ENCODE results near the gene SUSD3.

The SUSD3 gene

DNA sequence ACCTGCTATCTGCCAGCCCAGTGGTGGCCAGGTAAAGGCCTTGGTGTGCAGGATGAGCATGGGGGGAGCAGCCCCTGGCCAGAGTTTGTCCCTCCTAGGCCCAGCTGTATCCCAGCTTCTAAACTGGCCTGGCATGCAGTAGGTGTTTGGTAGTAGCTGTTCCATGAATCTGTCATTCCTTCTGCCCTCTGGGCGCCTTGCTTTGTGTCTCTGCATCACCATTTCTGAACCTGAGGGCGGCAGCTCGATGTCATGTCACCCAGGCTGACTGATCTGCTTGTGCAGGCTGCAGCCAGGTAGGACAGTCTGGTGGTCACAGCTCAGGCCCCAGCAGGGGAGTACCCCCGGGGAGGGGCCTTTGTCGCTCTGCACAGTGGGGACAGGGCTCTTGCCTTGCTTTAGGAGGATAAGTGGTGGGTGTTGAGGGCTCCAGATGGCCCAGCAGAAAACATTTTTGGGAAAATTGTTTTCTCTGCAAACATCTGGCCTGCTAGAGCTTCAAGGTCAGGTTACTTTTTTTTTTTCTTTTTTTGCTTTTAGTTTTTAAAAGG lies 4.6 kb upstream of the SUSD3 start:
- H3K4me1 ChIP-seq (ENCODE audit: control insufficient read depth, insufficient read depth, low read length, poor library complexity, severe bottlenecking): peaks cover 4% of the 10 kb centered on the region
- WGBS, 2 experiments (ENCODE audit: insufficient coverage in 2 of 2): 82 to 100% methylated on average over 4 to 5 of the region's 5 CpGs
- no peak overlapping the region for H3K4me3 ChIP-seq (ENCODE audit: extremely low read depth, insufficient read depth, low read length, poor library complexity, severe bottlenecking)
- H3K9me3 ChIP-seq (ENCODE audit: control insufficient read depth, low read length): no peaks in the 10 kb centered on the region
- no peaks in the 10 kb centered on the region for H3K36me3 ChIP-seq (ENCODE audit: control insufficient read depth, insufficient read depth, low read length)
- H3K27ac ChIP-seq (ENCODE audit: low read depth, low read length, severe bottlenecking): no peak overlapping the region

DNA sequence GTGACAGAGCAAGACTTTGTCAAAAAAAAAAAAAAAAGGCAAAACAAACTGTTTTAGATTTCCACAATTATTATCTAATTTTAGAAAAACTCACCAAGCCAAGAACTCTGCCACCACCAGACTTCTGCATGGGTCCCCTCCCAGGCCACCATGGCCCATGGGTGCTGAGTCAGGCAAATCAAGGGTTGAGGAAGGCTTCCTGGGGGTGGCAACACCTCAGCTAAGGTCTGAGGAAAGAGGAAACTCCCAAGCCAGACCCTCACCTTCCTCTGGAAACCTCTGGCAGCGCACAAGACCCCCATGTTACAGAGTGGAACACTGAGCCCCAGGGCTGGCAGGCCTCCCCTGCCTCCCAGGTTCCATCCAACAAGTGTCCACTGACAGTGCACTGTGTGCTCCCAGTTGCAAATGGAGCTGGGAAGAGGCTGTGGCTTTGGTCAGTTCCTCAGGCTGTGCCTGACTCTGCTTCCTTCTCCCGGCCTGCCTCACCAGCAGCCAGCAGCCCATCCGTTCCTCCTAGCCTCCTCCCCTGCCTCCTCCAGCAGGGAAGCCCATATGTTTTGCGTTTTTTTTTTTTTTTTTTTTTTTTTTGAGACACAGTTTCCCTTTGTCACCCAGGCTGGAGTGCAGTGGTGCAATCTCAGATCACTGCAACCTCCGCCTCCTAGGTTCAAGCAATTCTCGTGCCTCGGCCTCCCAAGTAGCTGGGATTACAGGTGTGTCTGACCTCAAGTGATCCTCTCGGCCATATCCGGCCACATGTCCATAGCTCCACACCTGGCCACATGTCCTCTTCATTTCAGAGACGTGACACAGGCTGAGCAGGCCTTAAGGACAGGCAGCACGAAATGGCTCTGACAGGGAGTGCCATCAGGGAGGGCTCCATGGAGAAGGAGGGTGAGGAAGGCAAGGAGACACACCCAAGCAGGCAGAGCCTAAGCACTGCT lies 3.5 kb upstream of the SUSD3 start:
- no peak overlapping the region for H3K27ac ChIP-seq (ENCODE audit: low read depth, low read length, severe bottlenecking)
- 84 to 89% methylated on average over 9 to 10 of the region's 11 CpGs for WGBS, 2 experiments (ENCODE audit: insufficient coverage in 2 of 2)
- no peaks in the 10 kb centered on the region for H3K36me3 ChIP-seq (ENCODE audit: control insufficient read depth, insufficient read depth, low read length)
- H3K4me1 ChIP-seq (ENCODE audit: control insufficient read depth, insufficient read depth, low read length, poor library complexity, severe bottlenecking): peaks cover 4% of the 10 kb centered on the region
- no peak overlapping the region for H3K4me3 ChIP-seq (ENCODE audit: extremely low read depth, insufficient read depth, low read length, poor library complexity, severe bottlenecking)
- H3K9me3 ChIP-seq (ENCODE audit: control insufficient read depth, low read length): no peaks in the 10 kb centered on the region

DNA sequence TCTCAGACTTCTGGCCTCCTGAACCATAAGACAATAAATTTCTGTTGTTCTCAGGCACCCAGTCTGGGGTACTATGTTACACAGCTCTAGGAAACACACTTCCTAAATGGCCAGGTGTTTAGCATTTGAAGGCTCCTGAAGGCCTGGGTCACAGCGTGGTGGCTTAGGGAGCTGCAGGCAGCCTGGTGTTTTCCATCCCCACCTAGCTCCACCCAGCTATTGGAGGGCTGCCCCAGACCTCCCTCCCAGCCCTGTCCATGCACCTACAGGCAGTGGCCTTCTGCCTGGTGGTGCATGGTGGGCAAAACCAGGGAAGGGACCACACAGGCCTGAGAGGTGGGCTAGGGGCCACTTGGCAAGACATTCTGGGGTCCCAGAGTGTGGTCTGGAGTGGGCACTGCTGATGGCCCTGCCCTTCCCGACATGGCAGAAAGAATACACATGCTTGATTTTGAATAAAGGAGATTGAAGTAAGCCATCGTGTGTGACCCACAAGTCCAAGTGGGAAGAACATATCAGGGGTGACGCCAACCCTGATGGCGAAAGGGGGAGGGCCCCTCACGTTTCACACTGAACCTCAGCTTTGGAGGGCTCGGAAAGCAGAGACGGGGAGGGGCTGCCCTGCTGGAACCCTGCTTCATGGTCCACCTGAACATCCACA lies 1.3 kb upstream of the SUSD3 start:
- H3K4me3 ChIP-seq (ENCODE audit: extremely low read depth, insufficient read depth, low read length, poor library complexity, severe bottlenecking): no peak overlapping the region
- H3K36me3 ChIP-seq (ENCODE audit: control insufficient read depth, insufficient read depth, low read length): no peaks in the 10 kb centered on the region
- H3K4me1 ChIP-seq (ENCODE audit: control insufficient read depth, insufficient read depth, low read length, poor library complexity, severe bottlenecking): peaks cover 4% of the 10 kb centered on the region
- WGBS, 2 experiments (ENCODE audit: insufficient coverage in 2 of 2): 72 to 82% methylated on average over 8 of the region's 8 CpGs
- H3K9me3 ChIP-seq (ENCODE audit: control insufficient read depth, low read length): no peaks in the 10 kb centered on the region
- no peak overlapping the region for H3K27ac ChIP-seq (ENCODE audit: low read depth, low read length, severe bottlenecking)

DNA sequence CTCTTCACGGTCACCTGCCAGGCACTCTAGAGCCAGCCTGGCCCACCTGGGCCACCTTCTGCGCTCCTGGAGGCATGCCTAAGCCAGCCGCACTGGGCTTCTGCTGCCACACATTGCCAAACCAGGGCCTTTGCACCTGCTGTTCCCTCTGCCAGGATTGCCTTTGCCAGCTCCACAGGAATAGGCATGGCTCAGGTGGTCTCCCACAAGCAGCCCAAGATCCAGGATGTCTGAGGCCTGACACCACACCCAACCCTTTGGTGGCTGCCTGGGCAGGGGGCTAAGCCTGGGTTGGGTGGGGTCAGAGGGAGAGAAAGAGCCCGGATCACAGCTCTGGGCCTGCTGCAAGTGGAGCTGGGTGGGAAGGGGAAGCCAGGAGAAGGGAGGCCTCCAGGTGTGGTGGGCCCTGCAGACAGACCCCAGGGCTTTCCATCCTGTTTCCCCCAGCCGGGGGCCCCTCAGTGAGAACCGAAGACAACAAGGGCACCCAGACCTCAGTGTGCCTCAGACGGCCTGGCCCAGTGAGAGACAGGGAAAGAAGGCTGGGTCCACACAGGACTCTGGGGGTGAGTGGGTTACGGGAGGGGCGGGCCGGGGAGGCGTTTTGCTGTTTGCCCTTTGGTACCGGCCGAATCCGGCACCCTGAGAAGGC lies 672 bp upstream of the SUSD3 start:
- peak overlapping the region; percentile 31 for H3K4me3 ChIP-seq (ENCODE audit: extremely low read depth, insufficient read depth, low read length, poor library complexity, severe bottlenecking)
- peaks cover 4% of the 10 kb centered on the region for H3K4me1 ChIP-seq (ENCODE audit: control insufficient read depth, insufficient read depth, low read length, poor library complexity, severe bottlenecking)
- H3K36me3 ChIP-seq (ENCODE audit: control insufficient read depth, insufficient read depth, low read length): no peaks in the 10 kb centered on the region
- no peaks in the 10 kb centered on the region for H3K9me3 ChIP-seq (ENCODE audit: control insufficient read depth, low read length)
- 90 to 93% methylated on average over 5 of the region's 14 CpGs for WGBS, 2 experiments (ENCODE audit: insufficient coverage in 2 of 2)
- no peak overlapping the region for H3K27ac ChIP-seq (ENCODE audit: low read depth, low read length, severe bottlenecking)

DNA sequence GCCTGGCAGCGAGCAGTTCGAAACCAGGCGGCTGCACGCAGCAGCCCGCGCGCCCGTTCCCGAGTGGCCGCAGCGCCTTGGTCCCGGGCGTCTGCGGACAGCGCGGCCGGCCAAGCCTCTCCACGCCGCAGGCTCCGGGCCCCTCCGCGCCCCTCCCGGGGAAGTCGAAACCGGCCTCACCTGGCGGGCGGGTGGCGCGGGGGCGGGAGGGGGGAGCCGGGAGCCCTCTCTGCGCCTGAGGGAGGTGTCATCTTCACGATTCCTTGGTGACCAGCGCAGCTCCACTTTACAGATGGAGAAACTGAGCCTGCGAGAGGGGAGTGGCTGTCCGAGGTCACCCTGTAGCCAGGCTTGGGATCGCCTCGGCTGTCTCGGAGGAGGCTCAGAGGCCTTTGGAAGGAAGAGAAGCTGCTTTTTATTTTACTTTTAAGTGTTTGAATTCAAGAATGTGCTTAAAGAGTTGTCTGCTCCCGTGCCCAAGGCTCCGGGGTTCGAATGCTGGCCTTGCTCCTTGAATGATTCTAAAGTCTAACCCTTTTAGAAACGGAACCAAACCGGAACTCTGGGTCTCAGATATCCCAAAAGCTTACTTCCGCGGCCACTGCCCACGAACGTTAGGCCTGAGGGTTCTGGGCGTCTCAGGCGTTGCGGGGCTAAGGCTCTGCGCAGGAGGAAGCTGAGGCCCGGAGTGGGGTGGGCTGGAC lies 662 bp downstream of the SUSD3 start:
- Histone ChIP-seq H3K4me1 (ENCODE audit: control insufficient read depth, insufficient read depth, low read length, poor library complexity, severe bottlenecking) (no peaks in the 10 kb centered on the region), H3K27ac (ENCODE audit: low read depth, low read length, severe bottlenecking) (no peak overlapping the region), H3K36me3 (ENCODE audit: control insufficient read depth, insufficient read depth, low read length) (no peaks in the 10 kb centered on the region), H3K4me3 (ENCODE audit: extremely low read depth, insufficient read depth, low read length, poor library complexity, severe bottlenecking) (peak overlapping the region; percentile 31), H3K9me3 (ENCODE audit: control insufficient read depth, low read length) (no peaks in the 10 kb centered on the region)
- WGBS, 2 experiments (ENCODE audit: insufficient coverage in 2 of 2): 41 to 42% methylated on average over 33 to 53 of the region's 53 CpGs

DNA sequence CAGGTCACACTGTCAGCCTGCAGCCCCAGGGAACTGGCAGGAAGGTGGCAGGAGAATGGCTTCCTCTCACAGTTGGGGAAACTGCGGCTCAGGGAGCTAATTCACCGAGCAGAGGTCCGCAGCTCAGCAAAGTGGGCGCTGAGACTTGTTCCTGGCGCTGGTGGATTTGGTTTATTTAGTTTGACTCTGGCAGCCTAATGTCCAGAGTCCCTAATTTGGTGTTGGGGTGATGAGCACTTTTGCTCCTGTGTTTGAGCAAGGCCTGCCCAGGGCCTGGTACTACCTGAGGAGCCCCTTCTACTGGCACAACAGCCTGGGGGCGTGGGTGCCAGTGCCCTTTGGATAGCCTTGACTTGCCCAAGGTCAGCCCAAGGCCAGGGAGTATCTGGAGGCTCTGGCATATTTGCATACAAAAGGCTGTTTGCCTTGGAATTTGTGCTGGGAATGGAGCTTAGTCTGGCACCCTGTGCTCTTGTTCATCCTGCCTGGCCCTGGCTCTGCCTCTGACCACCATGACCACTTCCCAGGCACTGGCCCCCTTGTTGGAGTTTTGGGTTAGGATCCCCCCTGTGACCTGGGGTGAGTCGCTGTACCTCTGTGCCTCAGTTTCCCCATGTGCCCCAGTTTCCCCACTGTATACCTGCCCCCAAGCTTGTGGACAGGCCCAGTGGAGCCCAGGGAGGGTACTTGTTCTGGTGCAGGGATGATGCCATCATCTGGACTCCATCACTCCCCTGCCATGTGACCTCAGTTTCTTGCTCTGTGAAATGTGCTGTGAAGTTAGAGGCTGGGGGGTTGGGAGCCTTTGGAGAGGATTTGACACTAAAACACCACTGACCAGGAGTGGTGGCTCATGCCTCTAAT lies 1.4 kb downstream of the SUSD3 start:
- Histone ChIP-seq H3K4me1 (ENCODE audit: control insufficient read depth, insufficient read depth, low read length, poor library complexity, severe bottlenecking) (no peaks in the 10 kb centered on the region), H3K9me3 (ENCODE audit: control insufficient read depth, low read length) (no peaks in the 10 kb centered on the region), H3K4me3 (ENCODE audit: extremely low read depth, insufficient read depth, low read length, poor library complexity, severe bottlenecking) (no peak overlapping the region), H3K36me3 (ENCODE audit: control insufficient read depth, insufficient read depth, low read length) (no peaks in the 10 kb centered on the region), H3K27ac (ENCODE audit: low read depth, low read length, severe bottlenecking) (no peak overlapping the region)
- WGBS, 2 experiments (ENCODE audit: insufficient coverage in 2 of 2): 82 to 88% methylated on average over 2 to 7 of the region's 7 CpGs

DNA sequence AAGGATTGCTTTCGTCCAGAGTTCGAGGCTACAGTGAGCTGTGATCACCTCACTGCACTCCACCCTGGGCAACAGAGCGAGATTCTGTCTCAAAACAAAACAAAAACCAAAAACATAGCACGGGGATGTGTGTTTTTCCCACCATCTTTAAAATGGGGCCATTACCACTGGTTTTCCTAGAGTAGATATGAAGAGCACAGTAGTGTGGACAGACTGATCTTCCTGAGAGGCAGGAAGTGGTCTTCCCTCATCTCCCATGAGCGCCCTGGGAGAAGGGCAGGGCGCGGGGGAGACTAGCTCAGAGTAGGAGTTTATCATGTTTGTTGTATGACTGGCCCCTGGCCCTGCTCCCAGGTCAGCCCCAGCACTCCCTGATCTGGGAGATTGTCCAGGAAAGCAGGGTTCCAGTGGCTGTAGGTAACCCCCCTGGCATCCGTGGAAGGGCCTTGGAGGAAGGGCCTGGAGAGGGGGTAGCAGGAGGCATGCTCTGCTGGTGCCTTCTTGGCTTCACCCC lies 2.3 kb downstream of the SUSD3 start:
- no peaks in the 10 kb centered on the region for H3K9me3 ChIP-seq (ENCODE audit: control insufficient read depth, low read length)
- H3K36me3 ChIP-seq (ENCODE audit: control insufficient read depth, insufficient read depth, low read length): no peaks in the 10 kb centered on the region
- H3K27ac ChIP-seq (ENCODE audit: low read depth, low read length, severe bottlenecking): no peak overlapping the region
- no peaks in the 10 kb centered on the region for H3K4me1 ChIP-seq (ENCODE audit: control insufficient read depth, insufficient read depth, low read length, poor library complexity, severe bottlenecking)
- 89 to 93% methylated on average over 4 to 5 of the region's 8 CpGs for WGBS, 2 experiments (ENCODE audit: insufficient coverage in 2 of 2)
- H3K4me3 ChIP-seq (ENCODE audit: extremely low read depth, insufficient read depth, low read length, poor library complexity, severe bottlenecking): no peak overlapping the region

DNA sequence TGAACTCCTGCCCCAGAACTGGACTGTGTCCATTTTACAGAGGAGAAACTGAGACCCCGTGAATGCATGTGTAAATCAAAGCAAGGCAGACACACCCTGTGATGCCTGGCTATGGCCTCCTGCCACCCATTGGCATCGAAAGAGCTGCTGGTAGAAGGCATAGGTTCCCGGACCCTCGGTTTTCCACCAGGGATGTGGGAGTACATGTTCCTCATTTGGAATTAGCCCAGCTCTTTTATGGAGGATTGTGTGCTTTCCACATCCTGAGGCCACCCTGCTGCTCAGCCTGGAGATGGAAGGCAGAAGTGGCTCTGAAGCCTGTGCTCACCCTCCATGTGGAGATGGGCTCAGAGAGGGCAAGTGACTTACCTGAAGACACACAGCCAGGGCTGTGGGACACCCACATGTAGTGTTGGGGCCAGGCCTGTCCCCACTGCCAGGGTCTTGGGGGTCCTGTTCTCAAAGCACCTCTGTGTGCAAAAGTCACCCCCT lies 2.8 kb downstream of the SUSD3 start:
- Histone ChIP-seq H3K4me1 (ENCODE audit: control insufficient read depth, insufficient read depth, low read length, poor library complexity, severe bottlenecking) (no peaks in the 10 kb centered on the region), H3K27ac (ENCODE audit: low read depth, low read length, severe bottlenecking) (no peak overlapping the region), H3K4me3 (ENCODE audit: extremely low read depth, insufficient read depth, low read length, poor library complexity, severe bottlenecking) (no peak overlapping the region), H3K9me3 (ENCODE audit: control insufficient read depth, low read length) (no peaks in the 10 kb centered on the region), H3K36me3 (ENCODE audit: control insufficient read depth, insufficient read depth, low read length) (no peaks in the 10 kb centered on the region)
- WGBS, 2 experiments (ENCODE audit: insufficient coverage in 2 of 2): 86 to 94% methylated on average over 4 of the region's 4 CpGs

Data from mesodermal cell (in vitro differentiated cells).